Measurements from ENCODE around the gene PDE11A. TPM values are rescaled to one million over a fixed set of nuclear protein-coding genes. Genes with fewer than 3 reads are reported as not detected.

Gene PDE11A
- total and polyA plus RNA-seq, 2 of the 13 experiments (the other 11 are each of a cell fraction or from before 2014, with no cell fraction given) = 1.2 to 1.7 TPM

GRCh38 chr2:177916342-177916741, 156.2 kb downstream of the PDE11A start:
- Histone ChIP-seq H3K4me1 (ENCODE audit: insufficient read depth, low read length) (no peaks in the 10 kb centered on the region), H3K4me3 (replicated peaks in 1 of 3; ENCODE audit: insufficient read depth in 1 of 3, low read depth in 2 of 3, low read length in 3 of 3) (no peak overlapping the region), H3K79me2 (ENCODE audit: insufficient read depth, low read length) (no peaks in the 10 kb centered on the region), H3K9ac (ENCODE audit: insufficient read depth, low read depth, low read length) (no peak overlapping the region), H2AFZ (ENCODE audit: low read length) (no peak overlapping the region), H3K4me2 (ENCODE audit: low read depth, low read length) (no peak overlapping the region), H3K9me3 (ENCODE audit: low read length) (no peaks in the 10 kb centered on the region), H3K27ac (ENCODE audit: extremely low read length, insufficient read depth, low read length) (no peak overlapping the region), H4K20me1 (ENCODE audit: insufficient read depth, low read length) (no peaks in the 10 kb centered on the region), H3K36me3 (replicated peaks in 1 of 2; ENCODE audit: control insufficient read depth in 1 of 2, insufficient read depth in 2 of 2, low read length in 2 of 2) (no peaks in the 10 kb centered on the region), H3K27me3 (ENCODE audit: control insufficient read depth in 1 of 2, insufficient read depth in 2 of 2, low read length in 2 of 2) (0 out of 5 replicates have a peak, but pooled peaks cover 0 to 2% of the 10 kb centered on the region in 2 experiments)
- WGBS (ENCODE audit: low lambda C conversion rate) = 41% methylated on average over 4 of the region's 4 CpGs
- intact Hi-C loops (cut with micrococcal nuclease; ENCODE audit: unreplicated experiment) (no loop called here), in situ Hi-C loops (cut with HindIII; ENCODE audit: extremely low pct_ligation_motif_present, low pct_unique_long_range_greater_than_20kb) (no loop called here)
- DNase-seq (ENCODE audit: low spot score) = no peak
- FAIRE-seq = no peak
- ChIA-PET CTCF (ENCODE audit: low intra/inter-chr PET ratio, low total read pairs) (no interaction called here), POLR2A (no interaction called here)
- BruUV-seq (replicated peaks) = no TSS peak
- no peak for ATAC-seq
- TF ChIP-seq ZZZ3 (CRISPR knock-in tag; IDR thresholded peaks at IDR 0.05; ENCODE audit: borderline replicate concordance) (no peak), ZNF569 (CRISPR knock-in tag; IDR thresholded peaks at IDR 0.05; ENCODE audit: borderline replicate concordance) (no peak), ZNF781 (CRISPR knock-in tag; IDR thresholded peaks at IDR 0.05; ENCODE audit: borderline replicate concordance, not compliant biosample characterization) (no peak), PRPF4 (IDR thresholded peaks at IDR 0.05; ENCODE audit: low read depth, low read length, poor library complexity, severe bottlenecking) (no peak), ZNF274 (CRISPR knock-in tag; IDR thresholded peaks at IDR 0.05) (no peak), HNF4G (IDR thresholded peaks at IDR 0.05; ENCODE audit: borderline replicate concordance, low read depth, low read length) (no peak), HNF4G (CRISPR knock-in tag; IDR thresholded peaks at IDR 0.05; ENCODE audit: borderline replicate concordance, low read depth) (no peak), ZNF816 (CRISPR knock-in tag; IDR thresholded peaks at IDR 0.05; ENCODE audit: borderline replicate concordance) (no peak), DPF2 (CRISPR knock-in tag; IDR thresholded peaks at IDR 0.05; ENCODE audit: borderline replicate concordance, low read depth) (no peak), ZNF337 (CRISPR knock-in tag; IDR thresholded peaks at IDR 0.05; ENCODE audit: borderline replicate concordance, low read depth) (no peak), ONECUT2 (CRISPR knock-in tag; IDR thresholded peaks at IDR 0.05) (no peak), ZNF75D (CRISPR knock-in tag; IDR thresholded peaks at IDR 0.05; ENCODE audit: borderline replicate concordance) (no peak), DMAP1 (CRISPR knock-in tag; IDR thresholded peaks at IDR 0.05) (no peak), ZNF704 (CRISPR knock-in tag; IDR thresholded peaks at IDR 0.05; ENCODE audit: borderline replicate concordance) (no peak), NFKBIZ (CRISPR knock-in tag; IDR thresholded peaks at IDR 0.05) (no peak)
- TF ChIP-seq, protein P1, sequence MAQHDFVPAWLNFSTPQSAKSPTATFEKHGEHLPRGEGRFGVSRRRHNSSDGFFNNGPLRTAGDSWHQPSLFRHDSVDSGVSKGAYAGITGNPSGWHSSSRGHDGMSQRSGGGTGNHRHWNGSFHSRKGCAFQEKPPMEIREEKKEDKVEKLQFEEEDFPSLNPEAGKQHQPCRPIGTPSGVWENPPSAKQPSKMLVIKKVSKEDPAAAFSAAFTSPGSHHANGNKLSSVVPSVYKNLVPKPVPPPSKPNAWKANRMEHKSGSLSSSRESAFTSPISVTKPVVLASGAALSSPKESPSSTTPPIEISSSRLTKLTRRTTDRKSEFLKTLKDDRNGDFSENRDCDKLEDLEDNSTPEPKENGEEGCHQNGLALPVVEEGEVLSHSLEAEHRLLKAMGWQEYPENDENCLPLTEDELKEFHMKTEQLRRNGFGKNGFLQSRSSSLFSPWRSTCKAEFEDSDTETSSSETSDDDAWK (CRISPR knock-in tag; IDR thresholded peaks at IDR 0.05) = no peak
- TF ChIP-seq, protein P2, sequence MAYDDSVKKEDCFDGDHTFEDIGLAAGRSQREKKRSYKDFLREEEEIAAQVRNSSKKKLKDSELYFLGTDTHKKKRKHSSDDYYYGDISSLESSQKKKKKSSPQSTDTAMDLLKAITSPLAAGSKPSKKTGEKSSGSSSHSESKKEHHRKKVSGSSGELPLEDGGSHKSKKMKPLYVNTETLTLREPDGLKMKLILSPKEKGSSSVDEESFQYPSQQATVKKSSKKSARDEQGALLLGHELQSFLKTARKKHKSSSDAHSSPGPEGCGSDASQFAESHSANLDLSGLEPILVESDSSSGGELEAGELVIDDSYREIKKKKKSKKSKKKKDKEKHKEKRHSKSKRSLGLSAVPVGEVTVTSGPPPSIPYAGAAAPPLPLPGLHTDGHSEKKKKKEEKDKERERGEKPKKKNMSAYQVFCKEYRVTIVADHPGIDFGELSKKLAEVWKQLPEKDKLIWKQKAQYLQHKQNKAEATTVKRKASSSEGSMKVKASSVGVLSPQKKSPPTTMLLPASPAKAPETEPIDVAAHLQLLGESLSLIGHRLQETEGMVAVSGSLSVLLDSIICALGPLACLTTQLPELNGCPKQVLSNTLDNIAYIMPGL (CRISPR knock-in tag; IDR thresholded peaks at IDR 0.05; ENCODE audit: borderline replicate concordance in 1 of 2, low read depth in 1 of 2) = no peak
